NT2/D1 (cell line): Measurements from ENCODE around the gene UBE2K.
"Not testable (repeated sequence)": the region's sequence is repeated elsewhere in the genome, so short reads cannot be mapped to it uniquely, and the experiment has no call there.

Source experiments
- DNase-seq: peaks from one replicate; pipeline ENCODE4 v3.0.0-alpha.2; 2011; ENCODE audit warnings: low read depth, low spot score
- H3K27me3 ChIP-seq: 2 replicates; pipeline ENCODE4 v1.6.0; 2011; ENCODE audit warnings: mild to moderate bottlenecking; ENCODE audit not compliant: insufficient read length, insufficient read depth
- H3K36me3 ChIP-seq: 2 replicates; pipeline ENCODE4 v1.6.1; 2011; ENCODE audit warnings: mild to moderate bottlenecking, low read length, mixed read lengths; ENCODE audit not compliant: insufficient read depth, insufficient read length
- H3K4me1 ChIP-seq: 2 replicates; pipeline ENCODE4 v1.5.1; 2011; ENCODE audit not compliant: insufficient read depth, insufficient read length
- H3K4me3 ChIP-seq: 2 replicates; pipeline ENCODE4 v1.5.1; 2011; ENCODE audit warnings: low read depth; ENCODE audit not compliant: insufficient read length
- H3K9ac ChIP-seq: 2 replicates; pipeline ENCODE4 v1.6.0; 2011; ENCODE audit warnings: low read depth; ENCODE audit not compliant: insufficient read length
- H3K9me3 ChIP-seq: 2 replicates; pipeline ENCODE4 v1.5.1; 2011; ENCODE audit warnings: mild to moderate bottlenecking, low read length; ENCODE audit not compliant: insufficient read depth
- SUZ12 ChIP-seq: IDR thresholded peaks from 2 replicates; pipeline ENCODE4 v1.6.1; 2011; ENCODE audit not compliant: insufficient read length, insufficient read depth; ENCODE audit errors: extremely low read depth
- YY1 ChIP-seq: IDR thresholded peaks from 2 replicates; pipeline ENCODE4 v1.6.1; 2011; ENCODE audit not compliant: insufficient read length, insufficient read depth
- ZNF274 ChIP-seq: IDR thresholded peaks from 2 replicates; pipeline ENCODE4 v1.6.1; 2011; ENCODE audit warnings: mild to moderate bottlenecking, low read depth, low read length

The UBE2K gene

GRCh38 chr4:39710098-39710896, 12.4 kb downstream of the UBE2K start:
- no peak for DNase-seq
- H3K4me1 ChIP-seq: no peaks in the 10 kb centered on the region
- H3K27me3 ChIP-seq: no peaks in the 10 kb centered on the region
- TF ChIP-seq SUZ12 (no peak), ZNF274 (no peak), YY1 (no peak)
- H3K36me3 ChIP-seq: peaks cover 8% of the 10 kb centered on the region
- H3K4me3 ChIP-seq: no peak overlapping the region
- no peaks in the 10 kb centered on the region for H3K9me3 ChIP-seq
- H3K9ac ChIP-seq: no peak overlapping the region

GRCh38 chr4:39712819-39713607, 15.1 kb downstream of the UBE2K start:
- no peak for TF ChIP-seq ZNF274
- no peak for TF ChIP-seq SUZ12
- TF ChIP-seq YY1: no peak
- H3K27me3 ChIP-seq: no peaks in the 10 kb centered on the region
- peaks cover 13% of the 10 kb centered on the region; the same call in 1 of the 2 replicates for H3K9me3 ChIP-seq
- H3K4me1 ChIP-seq: no peaks in the 10 kb centered on the region
- DNase-seq: no peak
- peaks cover 22% of the 10 kb centered on the region for H3K36me3 ChIP-seq
- H3K9ac ChIP-seq: no peak overlapping the region
- no peak overlapping the region for H3K4me3 ChIP-seq

GRCh38 chr4:39713691-39714090, 15.8 kb downstream of the UBE2K start:
- no peak for TF ChIP-seq SUZ12
- TF ChIP-seq YY1: no peak
- TF ChIP-seq ZNF274: no peak
- Histone ChIP-seq H3K4me1 (no peaks in the 10 kb centered on the region), H3K9me3 (peaks cover 19% of the 10 kb centered on the region; the same call in 1 of the 2 replicates), H3K9ac (no peak overlapping the region), H3K4me3 (no peak overlapping the region), H3K36me3 (peaks cover 25% of the 10 kb centered on the region), H3K27me3 (no peaks in the 10 kb centered on the region)
- DNase-seq: no peak

- peaks cover 28% of the 10 kb centered on the region for H3K36me3 ChIP-seq
- peaks cover 23% of the 10 kb centered on the region; the same call in 1 of the 2 replicates for H3K9me3 ChIP-seq
- H3K27me3 ChIP-seq: no peaks in the 10 kb centered on the region
- H3K4me1 ChIP-seq: no peaks in the 10 kb centered on the region
- no peak overlapping the region for H3K9ac ChIP-seq
- H3K4me3 ChIP-seq: no peak overlapping the region
- no peak for TF ChIP-seq SUZ12
- TF ChIP-seq ZNF274: no peak
- TF ChIP-seq YY1: no peak
- no peak for DNase-seq
These were observed 16.2 kb downstream of the UBE2K start for GRCh38 chr4:39714166-39714565.

GRCh38 chr4:39715788-39716187, 17.9 kb downstream of the UBE2K start:
- no peak for TF ChIP-seq ZNF274
- TF ChIP-seq SUZ12: no peak
- no peak for TF ChIP-seq YY1
- peaks cover 28% of the 10 kb centered on the region for H3K36me3 ChIP-seq
- H3K4me1 ChIP-seq: no peaks in the 10 kb centered on the region
- no peak overlapping the region for H3K4me3 ChIP-seq
- H3K9me3 ChIP-seq: peaks cover 23% of the 10 kb centered on the region; the same call in 1 of the 2 replicates
- no peak overlapping the region for H3K9ac ChIP-seq
- H3K27me3 ChIP-seq: no peaks in the 10 kb centered on the region
- DNase-seq: no peak

- H3K36me3 ChIP-seq: peaks cover 28% of the 10 kb centered on the region
- peaks cover 23% of the 10 kb centered on the region; the same call in 1 of the 2 replicates for H3K9me3 ChIP-seq
- H3K9ac ChIP-seq: no peak overlapping the region
- TF ChIP-seq ZNF274: no peak
- no peak overlapping the region for H3K4me3 ChIP-seq
- H3K27me3 ChIP-seq: no peaks in the 10 kb centered on the region
- no peak for DNase-seq
- no peaks in the 10 kb centered on the region for H3K4me1 ChIP-seq
These were observed 18.4 kb downstream of the UBE2K start for GRCh38 chr4:39716356-39716755.

- not testable (repeated sequence) for H3K9ac ChIP-seq, H3K27me3 ChIP-seq, DNase-seq, H3K4me3 ChIP-seq, H3K4me1 ChIP-seq
- Histone ChIP-seq H3K9me3 (peaks cover 23% of the 10 kb centered on the region; the same call in 1 of the 2 replicates), H3K36me3 (peaks cover 28% of the 10 kb centered on the region)
These were observed 19.8 kb downstream of the UBE2K start for GRCh38 chr4:39717743-39718142.
